HG03280 (cell line): Measurements from ENCODE around the gene PRMT7.
"Not testable (repeated sequence)": the region's sequence is repeated elsewhere in the genome, so short reads cannot be mapped to it uniquely, and the experiment has no call there.

ENCODE experiments used
- ATAC-seq: cut with Tn5 transposase; IDR thresholded peaks from one replicate; pipeline ENCODE4 v1.9.1; 2021; ENCODE audit warnings: mild to moderate bottlenecking, moderate library complexity; ENCODE audit not compliant: unreplicated experiment

Gene PRMT7

GRCh38 chr16:68283801-68284598, 26.8 kb upstream of the PRMT7 start:
- ATAC-seq: peak; percentile 33

GRCh38 chr16:68284847-68285246, 26.0 kb upstream of the PRMT7 start:
- peak; percentile 56 for ATAC-seq

- ATAC-seq: no peak
These were observed 25.1 kb upstream of the PRMT7 start for GRCh38 chr16:68285683-68286082.

- ATAC-seq: no peak
These were observed 24.4 kb upstream of the PRMT7 start for GRCh38 chr16:68286153-68287074.

- no peak for ATAC-seq
These were observed 23.3 kb upstream of the PRMT7 start for GRCh38 chr16:68287276-68288251.

GRCh38 chr16:68288252-68288650, 22.6 kb upstream of the PRMT7 start:
- no peak for ATAC-seq

GRCh38 chr16:68288796-68289195, 22.0 kb upstream of the PRMT7 start:
- ATAC-seq: not testable (repeated sequence)

- no peak for ATAC-seq
These were observed 21.6 kb upstream of the PRMT7 start for GRCh38 chr16:68289202-68289601.

GRCh38 chr16:68289621-68290329, 21.0 kb upstream of the PRMT7 start:
- peak; percentile 77 for ATAC-seq

- ATAC-seq: no peak
These were observed 20.4 kb upstream of the PRMT7 start for GRCh38 chr16:68290450-68290849.

GRCh38 chr16:68291227-68291626, 19.6 kb upstream of the PRMT7 start:
- no peak for ATAC-seq

GRCh38 chr16:68292425-68292824, 18.4 kb upstream of the PRMT7 start:
- no peak for ATAC-seq

- no peak for ATAC-seq
These were observed 14.5 kb upstream of the PRMT7 start for GRCh38 chr16:68296291-68296690.

- no peak for ATAC-seq
These were observed 14.1 kb upstream of the PRMT7 start for GRCh38 chr16:68296693-68297092.

- no peak for ATAC-seq
These were observed 12.9 kb upstream of the PRMT7 start for GRCh38 chr16:68297908-68298307.

- no peak for ATAC-seq
These were observed 12.5 kb upstream of the PRMT7 start for GRCh38 chr16:68298312-68298711.

- no peak for ATAC-seq
These were observed 11.8 kb upstream of the PRMT7 start for GRCh38 chr16:68298907-68299561.

GRCh38 chr16:68299571-68300453, 11.0 kb upstream of the PRMT7 start:
- no peak for ATAC-seq
